GM18909 (cell line): ENCODE measurements around the gene STK38.

Experiments
- ATAC-seq: cut with Tn5 transposase; IDR thresholded peaks from one replicate; pipeline ENCODE4 v1.9.1; 2021; ENCODE audit warnings: mild to moderate bottlenecking; ENCODE audit not compliant: unreplicated experiment, poor library complexity

Gene STK38

DNA sequence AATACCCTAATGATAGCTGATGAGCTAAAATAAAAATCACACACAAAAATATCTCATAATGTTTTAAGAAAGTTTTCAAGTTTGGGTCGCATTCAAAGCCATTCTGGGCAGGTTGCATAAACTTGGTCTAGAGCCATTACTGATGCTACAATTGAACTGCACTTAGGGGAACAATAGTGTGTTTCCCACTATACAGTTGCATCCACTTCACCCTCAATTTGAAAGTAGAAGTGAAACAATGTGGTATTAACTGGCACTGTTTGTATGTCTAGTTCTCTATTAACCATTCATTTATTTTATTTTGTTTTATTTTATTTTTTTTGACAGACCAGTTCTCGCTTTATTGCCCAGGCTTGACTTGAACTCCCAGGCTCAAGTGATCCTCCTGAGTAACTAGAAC is 23.0 kb upstream of the STK38 start:
- ATAC-seq, result no peak

DNA sequence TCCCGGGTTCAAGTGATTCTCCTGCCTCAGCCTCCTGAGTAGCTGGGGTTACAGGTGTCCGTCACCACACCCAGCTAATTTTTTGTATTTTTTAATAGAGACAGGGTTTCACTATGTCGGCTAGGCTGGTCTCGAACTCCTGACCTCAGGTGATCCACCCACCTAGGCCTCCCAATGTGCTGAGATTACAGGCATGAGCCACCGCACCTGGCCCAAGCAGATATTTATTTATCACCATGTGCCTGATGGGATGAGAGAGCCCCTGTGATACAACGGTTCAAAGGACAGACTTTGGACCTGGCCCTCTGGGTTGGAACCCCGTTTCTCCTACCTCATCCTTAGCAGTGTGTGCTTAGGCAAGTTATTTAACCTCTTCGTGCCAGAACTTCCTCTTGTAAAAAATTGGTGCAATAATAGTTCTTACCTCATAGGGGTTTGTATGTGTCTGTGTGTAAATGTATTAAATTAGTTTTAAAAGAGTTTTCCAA is 19.2 kb upstream of the STK38 start:
- ATAC-seq, result no peak

DNA sequence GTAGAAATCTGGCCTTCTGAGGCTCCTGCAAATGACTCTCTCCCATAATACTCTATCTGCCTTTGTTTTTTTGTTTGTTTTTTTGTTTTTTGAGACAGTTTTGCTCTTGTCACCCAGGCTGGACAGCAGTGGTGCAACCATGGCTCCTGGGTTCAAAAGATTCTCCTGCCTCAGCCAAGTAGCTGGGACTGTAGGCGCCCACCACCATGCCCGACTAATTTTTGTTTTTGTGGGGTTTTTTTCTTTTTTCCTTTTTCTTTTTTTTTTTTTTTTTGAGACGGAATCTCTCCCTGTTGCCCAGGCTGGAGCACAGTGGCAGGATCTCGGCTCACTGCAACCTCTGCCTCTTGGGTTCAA is 16.6 kb upstream of the STK38 start:
- ATAC-seq, result no peak

DNA sequence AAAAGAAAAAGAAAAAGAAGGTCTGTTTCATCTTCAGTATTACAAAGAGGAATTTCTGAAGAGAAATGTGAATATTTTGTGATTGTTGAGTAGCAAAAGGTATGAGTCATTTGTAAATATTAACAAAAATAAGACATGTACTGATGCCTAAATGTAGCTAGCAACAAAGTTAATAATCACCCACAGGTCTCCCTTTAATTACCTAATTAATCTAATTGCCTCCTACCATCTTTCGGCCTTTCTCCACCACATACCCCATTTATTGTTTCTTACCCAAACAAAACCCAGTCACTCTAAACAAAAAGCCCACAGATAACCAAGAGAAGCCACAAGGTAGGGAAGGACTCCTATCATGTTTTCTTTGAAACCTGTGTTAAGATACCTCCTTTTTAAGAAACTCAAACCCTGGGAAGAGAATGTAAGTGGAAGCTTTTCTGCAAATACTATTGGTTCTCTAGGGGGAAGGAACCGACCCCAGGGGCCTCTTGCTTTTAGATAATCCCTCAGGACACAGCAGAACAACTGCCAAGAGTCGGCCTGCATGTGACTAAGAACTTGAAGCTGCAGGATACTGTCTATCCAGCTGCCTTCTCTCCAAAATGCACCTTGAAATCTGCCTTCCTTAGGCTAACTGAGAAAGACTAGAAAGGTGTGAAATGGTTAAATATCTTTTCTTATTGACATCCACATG is 16.1 kb upstream of the STK38 start:
- ATAC-seq, result no peak

DNA sequence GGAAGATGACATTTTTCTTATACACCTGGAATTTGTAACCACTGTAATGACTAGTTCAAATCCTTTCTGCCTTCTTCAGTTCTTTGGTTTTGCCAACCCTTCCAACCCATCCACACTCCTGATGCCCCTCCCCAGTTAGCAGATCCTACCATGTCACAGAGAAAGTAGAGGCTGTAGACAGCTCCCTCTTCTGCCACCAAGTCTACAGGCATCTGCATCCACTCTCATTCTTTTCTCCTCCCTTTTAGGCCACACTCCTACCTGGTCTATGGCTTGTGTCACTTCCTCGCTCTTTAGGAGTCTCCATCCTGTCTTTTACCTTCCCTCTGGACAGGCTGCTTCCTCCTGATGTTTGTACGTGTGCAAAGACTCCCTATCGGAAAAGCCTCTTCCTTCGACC is 13.5 kb upstream of the STK38 start:
- ATAC-seq, result no peak

DNA sequence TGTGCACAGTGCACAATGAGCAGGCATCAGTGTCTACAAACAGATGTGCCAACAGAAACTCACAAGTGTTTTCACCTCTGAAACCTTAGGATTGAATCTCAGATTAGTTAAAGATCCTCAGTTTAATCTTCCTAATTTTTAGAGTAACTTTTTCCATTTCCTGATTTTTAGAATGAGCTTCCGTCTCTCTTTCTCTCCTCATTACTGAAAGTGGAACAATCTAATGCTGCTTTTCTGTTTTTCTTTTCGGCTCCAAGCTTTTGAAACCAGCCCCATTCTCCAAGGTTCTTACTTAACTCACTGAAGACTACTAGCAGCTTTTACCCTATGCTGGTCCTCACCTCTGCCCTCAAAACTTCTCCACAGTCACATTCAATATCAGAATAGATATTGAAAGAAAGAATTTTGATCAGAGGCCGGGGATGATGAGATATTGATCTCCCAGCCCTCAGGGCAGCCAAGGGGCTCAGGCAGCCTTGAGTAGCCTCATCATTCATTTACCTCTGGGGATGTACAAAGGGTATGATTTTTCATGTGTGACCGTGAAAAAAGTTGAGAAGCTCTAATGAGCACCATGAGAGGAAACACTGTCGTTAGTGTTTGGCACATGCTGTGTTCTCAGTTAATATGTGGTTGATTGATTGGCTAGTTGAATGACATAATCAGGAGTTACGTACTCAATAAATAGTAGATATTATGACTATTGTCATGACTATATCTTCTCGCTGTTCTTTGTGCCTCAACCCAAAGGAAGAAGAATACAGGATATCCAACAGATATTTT is 11.9 kb upstream of the STK38 start:
- ATAC-seq, result no peak

DNA sequence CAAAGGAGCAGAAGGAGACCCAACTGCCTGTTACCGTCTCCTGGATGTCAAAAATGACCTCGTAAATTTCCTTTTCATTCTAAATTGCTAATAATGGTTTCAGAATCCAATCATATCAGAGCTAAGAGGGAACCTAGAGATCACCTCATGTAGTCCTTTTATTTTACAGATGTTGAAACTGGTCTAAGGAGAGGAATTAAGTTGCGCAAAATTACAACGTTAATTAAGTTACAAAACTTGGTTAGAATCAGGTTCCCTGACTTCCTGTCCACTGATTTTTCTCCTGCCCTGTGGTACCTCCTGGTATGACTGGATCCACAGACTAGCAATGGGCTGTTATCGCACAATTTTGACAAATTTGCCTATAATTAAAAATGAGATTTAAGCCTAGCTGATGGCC is 9.0 kb upstream of the STK38 start:
- no peak for ATAC-seq

DNA sequence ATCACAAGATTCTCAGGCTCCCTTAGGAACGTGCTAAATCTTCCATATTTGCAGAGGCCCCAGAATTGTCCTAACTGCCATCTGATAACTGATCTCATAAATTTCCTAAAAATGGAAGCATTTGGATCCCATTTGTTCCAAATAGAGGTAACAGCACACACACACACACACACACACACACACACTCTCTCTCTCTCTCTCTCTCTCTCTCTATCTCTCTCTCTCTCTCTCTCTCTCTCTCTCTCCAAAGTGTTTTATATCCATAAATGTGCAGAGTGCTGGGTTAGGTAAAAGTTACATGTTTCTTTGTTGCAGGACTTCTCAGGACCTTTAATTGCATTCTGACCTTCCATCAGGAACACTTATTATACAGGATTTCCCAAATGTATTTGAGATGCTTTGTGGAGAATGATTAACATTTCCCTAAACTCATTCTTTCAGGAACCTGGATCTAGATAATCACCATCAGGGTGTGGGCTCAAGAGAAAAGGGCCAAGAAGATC is 8.5 kb upstream of the STK38 start:
- ATAC-seq, result no peak

DNA sequence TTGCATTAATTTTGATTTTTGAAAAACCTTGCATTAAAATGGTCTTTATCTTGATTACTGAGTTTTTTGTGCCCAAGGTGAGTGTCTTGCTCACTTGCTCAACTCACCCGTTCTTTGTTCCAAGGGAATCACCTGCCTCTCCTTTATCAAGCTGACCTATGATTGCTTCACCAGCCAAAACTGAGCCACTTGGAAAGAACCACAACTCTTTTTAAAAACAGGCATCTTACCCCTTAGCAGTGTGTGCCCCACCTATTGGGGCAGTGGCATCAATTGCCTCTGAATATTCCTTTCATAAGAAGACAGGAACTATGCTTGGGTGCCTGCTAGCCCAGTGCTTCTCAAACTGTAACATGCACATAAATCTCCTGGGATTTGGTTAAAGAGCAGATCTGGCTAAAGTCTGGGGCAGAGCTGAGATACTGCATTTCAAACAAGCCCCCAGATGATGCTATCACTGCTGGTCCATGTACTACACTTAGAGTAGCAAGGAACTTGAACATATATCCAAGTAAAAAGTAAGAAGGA is 3.3 kb upstream of the STK38 start:
- no peak for ATAC-seq

DNA sequence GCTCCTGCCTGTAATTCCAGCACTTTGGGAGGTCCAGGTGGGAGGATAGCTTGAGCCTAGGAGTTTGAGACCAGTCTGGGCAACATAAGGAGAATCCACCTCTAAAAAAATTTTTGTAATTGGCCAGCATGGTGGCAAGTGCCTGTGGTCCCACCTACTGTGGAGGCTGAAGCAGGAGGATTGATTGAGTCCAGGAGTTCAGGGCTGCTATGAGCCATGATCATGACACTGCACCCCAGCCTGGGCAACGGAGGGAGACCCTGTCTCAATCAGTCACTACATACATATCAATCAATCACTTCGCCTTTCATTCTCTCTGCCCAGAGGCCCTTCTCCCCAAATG is 1.1 kb upstream of the STK38 start:
- ATAC-seq, result no peak

DNA sequence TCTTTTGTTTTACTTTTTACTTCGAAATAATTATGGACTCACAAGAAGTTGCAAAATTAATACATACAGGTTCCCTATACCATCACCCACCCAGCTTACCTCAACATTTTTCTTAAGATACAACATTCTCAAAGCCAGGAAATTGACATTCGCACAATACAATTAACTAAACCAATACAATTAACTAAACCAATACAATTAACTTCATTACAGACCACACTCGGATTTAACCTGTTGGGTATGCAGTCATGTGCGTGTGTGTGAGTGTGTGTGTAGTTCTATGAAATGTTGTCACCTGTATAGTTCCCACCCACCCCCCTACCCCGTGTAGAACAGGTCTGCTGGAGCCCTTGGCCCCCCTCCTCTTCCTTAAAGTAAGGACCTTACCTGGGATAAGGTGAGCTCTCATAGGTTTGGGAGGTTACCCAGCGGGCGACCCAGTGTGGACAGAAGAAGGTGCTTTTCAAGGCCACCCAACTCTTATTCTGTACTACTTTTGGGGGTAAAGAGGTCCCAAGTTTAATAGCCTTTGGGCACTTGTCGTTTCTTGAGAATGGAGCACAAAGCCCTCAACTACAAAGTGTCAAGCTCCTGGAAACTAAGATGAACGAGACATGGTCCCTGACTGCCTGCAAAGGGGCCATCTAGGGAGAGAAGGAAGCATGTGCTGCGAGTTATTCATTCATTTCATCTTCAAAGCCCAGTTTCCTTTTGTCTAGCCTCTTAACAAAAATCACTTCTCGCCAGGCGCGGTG is 544 bp upstream of the STK38 start:
- no peak for ATAC-seq

DNA sequence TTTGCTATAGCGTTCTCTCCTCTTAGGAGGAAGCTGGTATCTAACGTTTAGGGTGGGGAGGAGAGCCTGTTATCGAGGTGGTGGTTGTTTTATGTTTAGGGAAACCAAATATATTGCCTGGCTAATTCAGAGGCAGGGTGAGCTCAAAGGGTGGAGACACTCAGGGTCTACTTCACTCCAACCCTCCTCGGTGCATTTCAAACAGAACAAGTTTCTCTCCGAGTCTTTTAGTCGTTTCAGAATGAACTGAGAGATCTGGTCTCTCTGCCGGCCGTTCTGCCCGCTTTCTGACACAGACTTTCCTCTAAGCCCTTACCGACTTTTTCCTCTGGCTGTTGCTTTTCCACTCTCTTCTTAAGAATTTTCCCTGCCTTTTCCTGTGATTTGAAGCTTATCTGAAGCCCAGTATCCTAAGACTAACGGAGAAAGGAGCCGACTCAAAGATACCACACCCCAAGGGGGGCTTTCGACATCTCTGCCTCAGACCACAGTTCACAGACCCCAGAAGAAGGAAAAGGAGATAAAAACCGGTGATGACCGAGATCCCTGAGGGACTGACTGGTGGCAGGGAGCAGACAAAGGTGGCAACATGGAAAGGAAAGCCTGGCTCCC is 865 bp downstream of the STK38 start:
- ATAC-seq, result no peak

DNA sequence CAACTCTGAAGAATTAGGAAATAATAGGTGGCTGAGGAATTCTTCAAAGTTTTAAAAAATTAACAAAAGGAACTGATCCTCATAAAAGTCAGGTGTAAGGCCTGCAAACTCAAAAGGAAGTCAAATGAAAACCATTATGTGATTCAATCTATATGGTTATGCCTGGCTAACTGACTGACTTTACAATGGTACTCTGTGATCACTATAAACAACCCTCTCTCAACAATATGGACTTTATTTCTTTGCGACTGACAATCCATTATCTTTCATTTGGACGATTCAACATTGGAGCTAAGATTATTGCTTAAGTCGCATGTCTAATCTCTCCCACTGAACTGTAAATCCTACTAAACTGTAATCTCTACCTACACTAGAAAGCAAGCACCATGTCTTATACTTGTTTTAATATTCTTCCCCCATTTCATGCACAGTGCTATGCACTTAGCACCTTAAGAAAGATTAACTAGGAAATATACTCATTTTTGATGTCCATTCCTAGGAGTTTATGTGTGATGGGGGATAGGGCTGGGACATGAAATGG is 1.4 kb downstream of the STK38 start:
- no peak for ATAC-seq

DNA sequence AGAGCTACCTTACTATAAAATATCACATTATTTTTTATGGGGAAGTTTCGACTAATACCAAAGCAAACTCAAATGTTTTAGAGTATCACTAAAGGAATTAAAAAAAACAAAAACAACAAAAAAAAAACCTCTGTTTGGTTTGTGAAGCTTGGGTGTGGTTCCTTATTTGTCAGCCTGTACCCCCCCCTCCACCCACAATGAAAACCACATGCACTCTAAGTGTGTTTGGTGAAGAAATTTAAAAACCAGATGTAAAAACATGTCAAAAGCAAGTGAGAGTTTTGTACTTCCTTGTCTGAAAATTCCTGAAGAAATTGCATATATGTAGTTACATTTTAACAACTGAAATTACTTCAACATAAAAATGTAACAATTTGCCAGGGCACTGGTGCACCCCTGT is 3.1 kb downstream of the STK38 start:
- ATAC-seq, result no peak

DNA sequence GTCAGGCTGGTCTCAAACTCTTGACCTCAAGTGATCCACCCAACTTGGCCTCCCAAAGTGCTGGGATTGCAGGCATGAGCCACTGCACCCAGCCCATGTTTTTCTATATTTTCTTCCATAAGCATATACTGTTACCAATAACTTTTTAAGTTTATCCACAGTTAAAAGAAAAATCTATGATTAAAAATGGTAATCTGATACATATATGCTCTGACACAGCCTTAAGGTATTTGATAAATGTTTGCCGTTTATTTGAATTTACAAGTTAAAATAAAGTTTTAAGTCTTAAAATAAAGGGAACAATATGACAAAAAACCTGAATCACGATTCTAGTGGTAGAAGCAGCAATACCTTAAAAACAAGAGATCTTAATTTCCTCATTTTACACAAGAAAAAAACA is 5.2 kb downstream of the STK38 start:
- ATAC-seq, result no peak

DNA sequence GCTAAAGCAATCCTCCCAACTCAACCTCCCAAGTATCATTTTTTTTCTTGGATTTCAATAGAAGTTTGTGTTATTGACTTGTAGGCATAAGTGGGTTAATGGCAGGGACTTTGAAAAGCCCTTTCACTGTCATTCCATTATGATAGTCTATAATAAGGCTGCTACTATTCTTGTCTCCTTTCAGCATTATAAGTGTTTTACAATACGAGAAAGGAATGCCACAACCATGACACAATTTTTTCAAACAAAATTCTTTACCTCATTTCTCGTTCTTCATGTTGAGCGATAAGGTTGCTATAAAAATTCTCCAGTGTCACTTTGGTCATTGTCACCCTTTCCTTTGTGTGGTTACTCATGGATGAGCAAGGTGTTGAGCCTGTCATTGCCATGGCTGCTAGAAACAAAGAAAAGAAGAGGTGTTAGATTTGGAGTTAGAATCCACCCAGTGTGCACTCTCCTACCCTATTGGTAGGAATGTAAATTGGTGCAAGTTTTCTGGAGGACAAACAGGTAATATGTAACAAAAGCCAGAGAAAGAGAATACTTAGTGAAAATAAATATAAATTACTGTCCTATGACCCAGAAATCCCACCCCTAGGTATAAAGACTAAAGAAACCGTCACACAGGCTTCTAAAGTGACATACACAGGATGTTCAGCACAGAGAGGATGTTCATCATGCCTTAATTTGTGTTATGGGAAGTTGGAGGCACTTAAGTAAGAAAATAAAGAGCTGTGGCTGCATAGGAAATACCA is 7.3 kb downstream of the STK38 start:
- no peak for ATAC-seq

DNA sequence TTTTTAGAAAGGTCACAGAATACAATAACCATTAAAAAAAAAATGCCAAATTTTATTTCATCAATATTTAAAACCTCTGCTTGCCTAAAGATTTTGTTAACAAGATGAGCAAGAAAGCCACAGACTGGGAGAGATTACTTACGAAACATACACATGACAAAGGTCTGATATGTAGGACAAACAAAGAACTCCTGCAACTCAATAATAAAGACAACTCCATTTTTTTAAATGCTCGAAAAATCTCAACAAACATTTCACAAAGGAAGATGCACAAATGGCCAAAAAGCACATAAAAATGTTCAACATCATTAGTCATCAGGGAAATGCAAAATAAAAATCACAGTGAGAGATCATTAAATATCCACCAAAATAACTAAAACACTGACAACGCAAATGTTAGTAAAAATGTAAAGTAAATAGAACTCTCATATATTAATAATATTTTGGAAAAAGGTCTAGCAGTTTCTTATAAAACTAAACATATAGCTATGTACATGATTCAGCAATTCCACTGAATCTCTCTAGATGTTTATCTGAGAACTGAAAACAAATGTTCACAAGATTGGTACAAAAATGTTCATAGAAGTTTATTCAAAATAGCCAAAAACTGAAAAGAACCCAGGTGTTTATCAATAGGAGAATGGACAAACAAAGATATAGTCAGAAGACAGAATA is 10.3 kb downstream of the STK38 start:
- ATAC-seq, result no peak

DNA sequence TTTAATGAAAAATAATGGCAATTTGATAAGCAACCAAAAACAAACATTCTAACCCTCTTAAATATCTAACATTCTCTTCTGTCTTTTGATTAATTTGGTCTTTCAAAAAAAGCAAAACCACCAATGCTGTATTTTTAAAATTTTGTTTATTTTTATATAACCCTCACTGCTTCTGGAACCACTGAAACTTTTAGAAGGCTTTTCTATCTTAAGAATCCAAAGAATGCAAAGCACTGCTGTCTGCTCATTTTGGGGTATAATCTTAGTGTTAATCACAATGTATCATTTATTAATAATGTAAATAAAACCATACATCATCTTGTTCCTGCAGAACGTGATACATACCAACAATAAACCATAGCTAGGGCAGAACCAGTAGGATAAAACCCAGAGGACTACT is 14.0 kb downstream of the STK38 start:
- no peak for ATAC-seq

DNA sequence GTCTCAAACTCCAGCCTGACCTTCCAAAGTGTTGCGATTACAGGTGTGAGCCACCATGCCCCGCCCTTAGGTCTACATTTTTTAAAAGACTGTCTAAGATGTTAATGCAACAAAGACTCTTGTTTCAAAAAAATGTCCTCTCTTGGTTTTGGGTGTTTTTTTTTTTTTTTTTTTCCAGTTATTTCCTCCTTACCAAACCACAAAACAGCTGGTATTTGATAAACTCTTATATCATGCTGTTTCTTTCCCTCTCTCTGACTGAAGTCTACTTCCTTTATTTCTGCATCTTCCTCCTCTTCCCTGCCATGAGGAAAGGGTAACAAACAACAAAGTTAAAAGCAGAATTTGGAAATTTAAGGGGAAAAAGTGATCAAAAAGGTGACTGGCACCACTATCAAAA is 21.2 kb downstream of the STK38 start:
- no peak for ATAC-seq
